Measurements from ENCODE around the gene CHD5. TPM values are rescaled to one million over a fixed set of nuclear protein-coding genes. Genes with fewer than 3 reads are reported as not detected.

The CHD5 gene
- total RNA-seq, 1 experiment from 2014 or later: 0.39 TPM

- ChIA-PET CTCF (no interaction called here), POLR2A (no interaction called here)
- DNase-seq: no peak
- Histone ChIP-seq H3K27me3 (replicated peaks; ENCODE audit: control insufficient read depth, insufficient read depth, low read length) (no peaks in the 10 kb centered on the region), H3K4me1 (no peaks in the 10 kb centered on the region), H3K36me3 (ENCODE audit: control insufficient read depth, insufficient read depth, low read length) (no peaks in the 10 kb centered on the region), H3K4me3 (ENCODE audit: low read depth, low read length) (no peak overlapping the region), H3K9me3 (no peaks in the 10 kb centered on the region)
- no peaks in the 10 kb centered on the region for H3K4me1 Mint-ChIP-seq (ENCODE audit: low read depth, unreplicated experiment)
- intact Hi-C loops (cut with micrococcal nuclease; ENCODE audit: unreplicated experiment): no loop called here
- BruUV-seq (replicated peaks): no TSS peak
- H3K27ac Mint-ChIP-seq (ENCODE audit: unreplicated experiment): no peak overlapping the region
- TF ChIP-seq, protein P1, sequence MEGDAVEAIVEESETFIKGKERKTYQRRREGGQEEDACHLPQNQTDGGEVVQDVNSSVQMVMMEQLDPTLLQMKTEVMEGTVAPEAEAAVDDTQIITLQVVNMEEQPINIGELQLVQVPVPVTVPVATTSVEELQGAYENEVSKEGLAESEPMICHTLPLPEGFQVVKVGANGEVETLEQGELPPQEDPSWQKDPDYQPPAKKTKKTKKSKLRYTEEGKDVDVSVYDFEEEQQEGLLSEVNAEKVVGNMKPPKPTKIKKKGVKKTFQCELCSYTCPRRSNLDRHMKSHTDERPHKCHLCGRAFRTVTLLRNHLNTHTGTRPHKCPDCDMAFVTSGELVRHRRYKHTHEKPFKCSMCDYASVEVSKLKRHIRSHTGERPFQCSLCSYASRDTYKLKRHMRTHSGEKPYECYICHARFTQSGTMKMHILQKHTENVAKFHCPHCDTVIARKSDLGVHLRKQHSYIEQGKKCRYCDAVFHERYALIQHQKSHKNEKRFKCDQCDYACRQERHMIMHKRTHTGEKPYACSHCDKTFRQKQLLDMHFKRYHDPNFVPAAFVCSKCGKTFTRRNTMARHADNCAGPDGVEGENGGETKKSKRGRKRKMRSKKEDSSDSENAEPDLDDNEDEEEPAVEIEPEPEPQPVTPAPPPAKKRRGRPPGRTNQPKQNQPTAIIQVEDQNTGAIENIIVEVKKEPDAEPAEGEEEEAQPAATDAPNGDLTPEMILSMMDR (IDR thresholded peaks at IDR 0.05; ENCODE audit: insufficient read depth in 1 of 2, low read depth in 1 of 2, low read length in 1 of 2, severe bottlenecking in 1 of 2, unreplicated experiment in 1 of 2): no peak
- peaks cover 2% of the 10 kb centered on the region for H3K27me3 Mint-ChIP-seq (ENCODE audit: insufficient read depth, unreplicated experiment)
- no peak overlapping the region for H3K4me3 Mint-ChIP-seq (ENCODE audit: unreplicated experiment)
- H3K9me3 Mint-ChIP-seq (ENCODE audit: unreplicated experiment): no peaks in the 10 kb centered on the region
- no peaks in the 10 kb centered on the region for H3K36me3 Mint-ChIP-seq (ENCODE audit: insufficient read depth, unreplicated experiment)
These were observed 104.4 kb downstream of the CHD5 start for GRCh38 chr1:6075748-6076147.

DNA sequence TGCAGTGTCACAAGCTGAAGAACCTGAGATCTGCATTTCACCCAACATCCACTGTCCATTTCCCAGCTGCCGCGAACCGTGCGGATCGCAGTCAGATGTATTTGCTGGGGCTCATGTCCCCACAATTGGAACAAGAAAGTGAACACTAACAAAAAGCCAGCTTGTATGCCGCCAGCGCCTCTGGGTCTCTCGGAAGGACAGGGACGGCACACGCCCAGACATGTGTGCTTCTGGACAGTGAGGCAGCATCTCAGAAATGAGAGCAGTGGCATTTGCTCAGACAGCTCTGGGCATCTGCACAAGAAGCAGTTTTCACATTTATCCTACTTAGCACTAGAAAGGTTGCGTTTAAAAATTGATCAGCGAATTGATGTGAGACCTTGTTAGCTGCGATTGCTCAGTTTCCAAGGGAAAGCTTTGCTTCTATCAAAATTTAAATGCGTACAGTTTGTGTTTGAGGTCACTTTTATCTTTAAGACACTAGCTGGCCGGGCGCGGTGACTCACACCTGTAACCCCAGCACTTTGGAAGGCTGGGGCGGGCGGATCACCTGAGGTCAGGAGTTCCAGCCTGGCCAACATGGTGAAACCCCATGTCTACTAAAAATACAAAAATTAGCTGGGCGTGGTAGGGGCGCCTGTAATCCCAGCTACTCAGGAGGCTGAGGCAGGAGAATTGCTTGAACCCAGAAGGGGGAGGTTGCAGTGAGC lies 105.8 kb downstream of the CHD5 start:
- POLR2A ChIA-PET: interaction anchor here (0.6 kb wide), 1 partner anchor 100 kb away, joined by 3 read pairs; no protein-coding TSS in a partner anchor
- no peak overlapping the region for H3K4me3 Mint-ChIP-seq (ENCODE audit: unreplicated experiment)
- intact Hi-C loops (cut with micrococcal nuclease; ENCODE audit: unreplicated experiment): no loop called here
- no peaks in the 10 kb centered on the region for H3K4me1 ChIP-seq
- H3K27me3 Mint-ChIP-seq (ENCODE audit: insufficient read depth, unreplicated experiment): peaks cover 2% of the 10 kb centered on the region
- BruUV-seq (replicated peaks): no TSS peak
- no peak overlapping the region for H3K4me3 ChIP-seq (ENCODE audit: low read depth, low read length)
- TF ChIP-seq, protein P1 (IDR thresholded peaks at IDR 0.05; ENCODE audit: insufficient read depth in 1 of 2, low read depth in 1 of 2, low read length in 1 of 2, severe bottlenecking in 1 of 2, unreplicated experiment in 1 of 2): no peak
- no peaks in the 10 kb centered on the region for H3K36me3 Mint-ChIP-seq (ENCODE audit: insufficient read depth, unreplicated experiment)
- H3K36me3 ChIP-seq (ENCODE audit: control insufficient read depth, insufficient read depth, low read length): no peaks in the 10 kb centered on the region
- CTCF ChIA-PET: interaction anchor here (0.6 kb wide), 1 partner anchor 290 kb away, joined by 4 read pairs; no protein-coding TSS in a partner anchor
- DNase-seq: no peak
- no peaks in the 10 kb centered on the region for H3K4me1 Mint-ChIP-seq (ENCODE audit: low read depth, unreplicated experiment)
- H3K9me3 ChIP-seq: no peaks in the 10 kb centered on the region
- H3K9me3 Mint-ChIP-seq (ENCODE audit: unreplicated experiment): no peaks in the 10 kb centered on the region
- no peaks in the 10 kb centered on the region for H3K27me3 ChIP-seq (replicated peaks; ENCODE audit: control insufficient read depth, insufficient read depth, low read length)
- H3K27ac Mint-ChIP-seq (ENCODE audit: unreplicated experiment): no peak overlapping the region

DNA sequence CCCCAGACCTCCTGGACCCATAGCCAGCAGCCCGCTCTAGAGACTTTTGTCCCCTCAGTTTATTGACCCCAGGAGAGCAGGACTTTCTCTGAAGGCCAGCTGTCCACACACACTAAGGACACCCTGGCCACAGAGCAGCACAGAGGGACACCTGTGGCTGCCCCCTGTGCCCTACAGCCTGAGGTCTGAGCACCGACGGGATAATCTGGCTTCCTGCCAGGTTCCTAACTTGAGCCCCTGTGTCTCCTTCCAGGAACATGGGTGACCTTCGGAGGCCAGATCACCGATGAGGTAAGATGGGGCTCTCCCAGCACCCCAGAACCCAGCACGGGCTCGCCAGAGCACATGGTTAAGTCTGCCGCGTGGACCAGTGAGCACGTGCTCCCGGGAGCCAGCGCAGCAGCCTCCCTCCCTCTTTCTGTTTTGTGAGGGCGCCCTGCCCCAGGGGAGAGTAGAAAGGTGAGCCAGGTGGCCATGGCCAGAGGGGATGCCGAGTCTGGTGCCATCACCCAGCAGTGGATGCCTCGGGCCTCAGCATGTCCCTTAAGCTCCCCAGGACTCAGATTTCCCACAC lies 106.6 kb downstream of the CHD5 start:
- Mint-ChIP-seq H3K27me3 (ENCODE audit: insufficient read depth, unreplicated experiment) (peaks cover 2% of the 10 kb centered on the region), H3K4me3 (ENCODE audit: unreplicated experiment) (no peak overlapping the region), H3K9me3 (ENCODE audit: unreplicated experiment) (no peaks in the 10 kb centered on the region), H3K4me1 (ENCODE audit: low read depth, unreplicated experiment) (no peaks in the 10 kb centered on the region), H3K27ac (ENCODE audit: unreplicated experiment) (no peak overlapping the region), H3K36me3 (ENCODE audit: insufficient read depth, unreplicated experiment) (no peaks in the 10 kb centered on the region)
- DNase-seq: no peak
- intact Hi-C loops (cut with micrococcal nuclease; ENCODE audit: unreplicated experiment): no loop called here
- ChIA-PET CTCF (no interaction called here), POLR2A (no interaction called here)
- no peaks in the 10 kb centered on the region for H3K27me3 ChIP-seq (replicated peaks; ENCODE audit: control insufficient read depth, insufficient read depth, low read length)
- H3K9me3 ChIP-seq: no peaks in the 10 kb centered on the region
- no peak overlapping the region for H3K4me3 ChIP-seq (ENCODE audit: low read depth, low read length)
- BruUV-seq (replicated peaks): no TSS peak
- TF ChIP-seq, protein P1 (IDR thresholded peaks at IDR 0.05; ENCODE audit: insufficient read depth in 1 of 2, low read depth in 1 of 2, low read length in 1 of 2, severe bottlenecking in 1 of 2, unreplicated experiment in 1 of 2): no peak
- no peaks in the 10 kb centered on the region for H3K36me3 ChIP-seq (ENCODE audit: control insufficient read depth, insufficient read depth, low read length)
- H3K4me1 ChIP-seq: no peaks in the 10 kb centered on the region
